DOHH2 (cell line): ENCODE data around the gene URB2.

ENCODE experiments used
- H3F3A ChIP-seq: fragments of 200-600 bp; sonication (generic), shearing (Covaris generic); 2 replicates; pipeline ENCODE4 v1.6.0; 2016; ENCODE audit warnings: antibody characterized with exemption, mild to moderate bottlenecking; ENCODE audit not compliant: control insufficient read depth, insufficient read depth
- H3K27ac ChIP-seq: fragments of 200-600 bp; sonication (generic); 2 replicates; pipeline ENCODE4 v1.5.1; 2014; ENCODE audit warnings: low read depth, mild to moderate bottlenecking, low read length, moderate library complexity
- H3K27me3 ChIP-seq: fragments of 200-600 bp; sonication (generic); 2 replicates; pipeline ENCODE4 v1.6.1; 2014; ENCODE audit warnings: mild to moderate bottlenecking, low read length, mixed read lengths; ENCODE audit not compliant: control insufficient read depth
- H3K36me3 ChIP-seq: fragments of 200-600 bp; sonication (generic); 2 replicates; pipeline ENCODE4 v1.6.1; 2014; ENCODE audit warnings: mild to moderate bottlenecking, low read length, moderate library complexity, mixed read lengths; ENCODE audit not compliant: control insufficient read depth
- H3K4me1 ChIP-seq: fragments of 200-600 bp; sonication (generic); 2 replicates; pipeline ENCODE4 v1.6.1; 2014; ENCODE audit warnings: mild to moderate bottlenecking, low read length, mixed read lengths; ENCODE audit not compliant: control insufficient read depth
- H3K4me2 ChIP-seq: fragments of 200-600 bp; sonication (generic); 2 replicates; pipeline ENCODE4 v1.6.0; 2014; ENCODE audit warnings: mild to moderate bottlenecking, low read length, moderate library complexity
- H3K4me3 ChIP-seq: fragments of 200-600 bp; sonication (generic); 2 replicates; pipeline ENCODE4 v1.5.1; 2014; ENCODE audit warnings: mild to moderate bottlenecking, low read length, mixed read lengths
- H3K79me2 ChIP-seq: fragments of 200-600 bp; sonication (generic); 2 replicates; pipeline ENCODE4 v1.6.1; 2014; ENCODE audit warnings: mild to moderate bottlenecking, low read length, mixed read lengths; ENCODE audit not compliant: control insufficient read depth
- H3K9me2 ChIP-seq: fragments of 200-600 bp; sonication (generic); replicated peaks from 2 replicates; pipeline ENCODE4 v1.6.1; 2014; ENCODE audit warnings: mild to moderate bottlenecking, low read length, mixed read lengths; ENCODE audit not compliant: control insufficient read depth
- H3K9me3 ChIP-seq: fragments of 200-600 bp; sonication (generic); 2 replicates; pipeline ENCODE4 v1.6.1; 2014; ENCODE audit warnings: antibody characterized with exemption, low read length, mixed read lengths; ENCODE audit not compliant: control insufficient read depth, insufficient read depth
- H4K20me1 ChIP-seq: fragments of 200-600 bp; sonication (generic); 2 replicates; pipeline ENCODE4 v1.6.0; 2014; ENCODE audit warnings: low read depth, mild to moderate bottlenecking, antibody characterized with exemption, low read length, moderate library complexity; ENCODE audit not compliant: control insufficient read depth, insufficient read depth
- EZH2phosphoT487 ChIP-seq: fragments of 200-600 bp; sonication (generic); IDR thresholded peaks from 2 replicates; pipeline ENCODE4 v1.6.1; 2017; ENCODE audit warnings: borderline replicate concordance, mild to moderate bottlenecking, antibody characterized with exemption, low read length, moderate library complexity, mixed read lengths
- TF ChIP-seq, protein P1 (sequence below): fragments of 200-600 bp; sonication (generic); IDR thresholded peaks from one replicate; pipeline ENCODE4 v1.5.1; 2014; ENCODE audit warnings: antibody characterized with exemption, mild to moderate bottlenecking, low read depth, low read length; ENCODE audit not compliant: poor library complexity, severe bottlenecking

The URB2 gene

DNA sequence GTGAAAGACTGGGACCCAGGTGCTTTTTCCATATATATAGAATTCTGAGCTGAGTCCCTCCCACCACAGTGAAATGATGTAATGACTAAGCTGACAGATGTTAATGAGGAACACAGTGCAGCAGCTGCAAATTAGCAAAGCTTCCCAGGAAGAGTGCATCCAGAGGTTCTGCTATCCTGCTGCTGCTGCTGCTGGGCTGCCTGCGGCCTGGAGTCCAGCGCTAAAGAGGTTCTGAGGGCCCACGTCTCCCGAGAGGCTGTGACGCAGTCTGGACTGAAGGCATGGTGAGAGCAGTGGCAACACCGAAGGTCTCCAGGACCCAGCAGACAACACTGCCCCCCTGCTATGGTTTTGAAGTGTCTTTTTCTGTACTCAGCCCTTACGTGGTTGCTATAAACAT is 63.9 kb downstream of the URB2 start:
- TF ChIP-seq, protein P1, sequence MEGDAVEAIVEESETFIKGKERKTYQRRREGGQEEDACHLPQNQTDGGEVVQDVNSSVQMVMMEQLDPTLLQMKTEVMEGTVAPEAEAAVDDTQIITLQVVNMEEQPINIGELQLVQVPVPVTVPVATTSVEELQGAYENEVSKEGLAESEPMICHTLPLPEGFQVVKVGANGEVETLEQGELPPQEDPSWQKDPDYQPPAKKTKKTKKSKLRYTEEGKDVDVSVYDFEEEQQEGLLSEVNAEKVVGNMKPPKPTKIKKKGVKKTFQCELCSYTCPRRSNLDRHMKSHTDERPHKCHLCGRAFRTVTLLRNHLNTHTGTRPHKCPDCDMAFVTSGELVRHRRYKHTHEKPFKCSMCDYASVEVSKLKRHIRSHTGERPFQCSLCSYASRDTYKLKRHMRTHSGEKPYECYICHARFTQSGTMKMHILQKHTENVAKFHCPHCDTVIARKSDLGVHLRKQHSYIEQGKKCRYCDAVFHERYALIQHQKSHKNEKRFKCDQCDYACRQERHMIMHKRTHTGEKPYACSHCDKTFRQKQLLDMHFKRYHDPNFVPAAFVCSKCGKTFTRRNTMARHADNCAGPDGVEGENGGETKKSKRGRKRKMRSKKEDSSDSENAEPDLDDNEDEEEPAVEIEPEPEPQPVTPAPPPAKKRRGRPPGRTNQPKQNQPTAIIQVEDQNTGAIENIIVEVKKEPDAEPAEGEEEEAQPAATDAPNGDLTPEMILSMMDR: no peak
- TF ChIP-seq EZH2phosphoT487: no peak
- H3K79me2 ChIP-seq: no peaks in the 10 kb centered on the region
- H3K27ac ChIP-seq: no peak overlapping the region
- no peaks in the 10 kb centered on the region for H3K36me3 ChIP-seq
- H3K4me1 ChIP-seq: peaks cover 42% of the 10 kb centered on the region
- H3K27me3 ChIP-seq: no peaks in the 10 kb centered on the region
- no peaks in the 10 kb centered on the region for H3K9me2 ChIP-seq
- H3K4me2 ChIP-seq: no peak overlapping the region
- no peaks in the 10 kb centered on the region for H4K20me1 ChIP-seq
- no peaks in the 10 kb centered on the region for H3K9me3 ChIP-seq
- H3K4me3 ChIP-seq: no peak overlapping the region
- 0 out of 2 replicates have a peak, but pooled peaks cover 3% of the 10 kb centered on the region for H3F3A ChIP-seq

- Histone ChIP-seq H3K9me2 (no peaks in the 10 kb centered on the region), H3K36me3 (no peaks in the 10 kb centered on the region), H3K79me2 (no peaks in the 10 kb centered on the region), H3K27me3 (no peaks in the 10 kb centered on the region), H3K4me3 (no peak overlapping the region), H3K4me1 (peaks cover 50% of the 10 kb centered on the region), H4K20me1 (no peaks in the 10 kb centered on the region), H3F3A (0 out of 2 replicates have a peak, but pooled peaks cover 3% of the 10 kb centered on the region), H3K27ac (no peak overlapping the region), H3K4me2 (no peak overlapping the region), H3K9me3 (no peaks in the 10 kb centered on the region)
- TF ChIP-seq, protein P1: no peak
- no peak for TF ChIP-seq EZH2phosphoT487
These were observed 64.6 kb downstream of the URB2 start for GRCh38 chr1:229690662-229691061.

DNA sequence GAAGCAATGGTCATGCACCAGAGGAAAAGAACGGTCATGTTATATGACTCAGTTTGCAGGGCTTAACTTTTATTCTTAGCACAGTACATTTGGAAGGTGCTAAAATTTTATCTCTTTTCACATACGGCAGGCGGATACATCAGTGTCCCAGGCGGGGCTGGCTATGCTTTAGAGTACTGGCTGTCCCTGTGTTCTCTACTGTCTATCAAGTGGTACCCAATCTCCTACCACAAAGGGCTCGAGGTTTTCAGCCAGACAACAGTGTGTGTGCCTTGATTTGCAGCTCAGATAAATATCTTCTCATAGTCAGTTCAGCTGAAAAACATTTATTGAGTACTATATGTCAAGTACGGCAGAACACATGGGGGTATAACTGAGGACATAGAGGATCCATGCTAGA is 65.3 kb downstream of the URB2 start:
- no peaks in the 10 kb centered on the region for H3K27me3 ChIP-seq
- no peaks in the 10 kb centered on the region for H3K36me3 ChIP-seq
- H3K79me2 ChIP-seq: no peaks in the 10 kb centered on the region
- no peak overlapping the region for H3K27ac ChIP-seq
- H3F3A ChIP-seq: 0 out of 2 replicates have a peak, but pooled peaks cover 3% of the 10 kb centered on the region
- no peaks in the 10 kb centered on the region for H3K9me2 ChIP-seq
- H3K9me3 ChIP-seq: no peaks in the 10 kb centered on the region
- no peak overlapping the region for H3K4me3 ChIP-seq
- no peaks in the 10 kb centered on the region for H4K20me1 ChIP-seq
- TF ChIP-seq EZH2phosphoT487: no peak
- TF ChIP-seq, protein P1: no peak
- peak overlapping the region; percentile 49 for H3K4me2 ChIP-seq
- peaks cover 57% of the 10 kb centered on the region for H3K4me1 ChIP-seq
